Ramos (cell line): Measurements from ENCODE around the gene SLC29A2.
"Not testable (repeated sequence)": the region's sequence is repeated elsewhere in the genome, so short reads cannot be mapped to it uniquely, and the experiment has no call there.

ENCODE experiments used
- in situ Hi-C: fragments of 300-500 bp; cut with MboI; formaldehyde crosslinking; loops from one replicate; pipeline ENCODE4 v1.14.3; 2022; ENCODE audit warnings: low sequenced_read_pairs; ENCODE audit not compliant: unreplicated experiment

SLC29A2 gene

GRCh38 chr11:66350560-66351235 is 20.9 kb downstream of the SLC29A2 start:
- in situ Hi-C loops: not testable (repeated sequence)

GRCh38 chr11:66349084-66349386 is 22.5 kb downstream of the SLC29A2 start:
- in situ Hi-C loops: no loop called here

GRCh38 chr11:66347425-66348276 is 23.9 kb downstream of the SLC29A2 start, which contains the start of gene B4GAT1:
Gene B4GAT1 (minus strand): TSS chr11:66347629. CDS start chr11:66347545, 84 bp downstream.
- in situ Hi-C loops: no loop called here

GRCh38 chr11:66346476-66347424 is 24.8 kb downstream of the SLC29A2 start:
- in situ Hi-C loops: no loop called here

- in situ Hi-C loops: no loop called here
Observed at GRCh38 chr11:66345316-66345649, 26.3 kb downstream of the SLC29A2 start.

GRCh38 chr11:66344550-66345315 is 26.8 kb downstream of the SLC29A2 start, which contains the start of gene BRMS1:
Gene BRMS1 (minus strand): TSS chr11:66345104. CDS start chr11:66342234, 2,870 bp downstream.
- in situ Hi-C loops: no loop called here

GRCh38 chr11:66343176-66343575 is 28.4 kb downstream of the SLC29A2 start:
- in situ Hi-C loops: no loop called here

GRCh38 chr11:66341502-66342126 is 29.9 kb downstream of the SLC29A2 start:
- in situ Hi-C loops: no loop called here

GRCh38 chr11:66340596-66341501 is 30.7 kb downstream of the SLC29A2 start:
- in situ Hi-C loops: no loop called here

GRCh38 chr11:66339686-66340483 is 31.7 kb downstream of the SLC29A2 start:
- in situ Hi-C loops: no loop called here

- in situ Hi-C loops: no loop called here
Observed at GRCh38 chr11:66339162-66339675, 32.3 kb downstream of the SLC29A2 start.

- in situ Hi-C loops: no loop called here
Observed at GRCh38 chr11:66338276-66339161, 33.0 kb downstream of the SLC29A2 start.

GRCh38 chr11:66337103-66337899 is 34.3 kb downstream of the SLC29A2 start:
- in situ Hi-C loops: no loop called here

- in situ Hi-C loops: no loop called here
Observed at GRCh38 chr11:66336234-66337102, 35.1 kb downstream of the SLC29A2 start, which contains the start of gene RIN1. Gene RIN1 (minus strand): TSS chr11:66336434. CDS start chr11:66336402, 32 bp downstream.
